SK-N-MC (cell line): ENCODE results near the gene NCKAP5.

Experiments
- DNase-seq: peaks from one replicate; pipeline ENCODE4 v3.0.0-alpha.2; 2011; ENCODE audit warnings: low read depth, low spot score
- H3K27ac ChIP-seq: fragments of 200-600 bp; sonication (generic); 2 replicates; pipeline ENCODE4 v1.5.1; 2016; ENCODE audit warnings: mixed run types
- H3K36me3 ChIP-seq: fragments of 200-600 bp; sonication (generic); 2 replicates; pipeline ENCODE4 v1.6.1; 2017; ENCODE audit warnings: antibody characterized with exemption, low read length, mixed read lengths; ENCODE audit not compliant: insufficient read depth
- H3K4me3 ChIP-seq: fragments of 200-600 bp; sonication (generic); 2 replicates; pipeline ENCODE4 v1.5.1; 2016
- H3K9ac ChIP-seq: fragments of 200-600 bp; sonication (generic); 2 replicates; pipeline ENCODE4 v1.8.0; 2017; ENCODE audit warnings: mixed run types, mixed read lengths; ENCODE audit not compliant: insufficient read length
- H3K9me3 ChIP-seq: fragments of 200-600 bp; sonication (generic); 2 replicates; pipeline ENCODE4 v1.6.1; 2017; ENCODE audit warnings: low read depth, mild to moderate bottlenecking, antibody characterized with exemption, low read length, moderate library complexity, mixed read lengths
- EZH2 ChIP-seq: fragments of 200-600 bp; sonication (generic); IDR thresholded peaks from one replicate; pipeline ENCODE4 v1.6.1; 2017; ENCODE audit warnings: antibody characterized with exemption
- FOXP2 ChIP-seq: optimal IDR thresholded peaks from 2 replicates; pipeline ENCODE3; 2011; ENCODE audit warnings: mild to moderate bottlenecking, moderate library complexity; ENCODE audit not compliant: insufficient read depth; ENCODE audit errors: extremely low read length, control extremely low read depth
- POLR2AphosphoS5 ChIP-seq: IDR thresholded peaks from 2 replicates; pipeline ENCODE4 v1.6.1; 2012; ENCODE audit warnings: mild to moderate bottlenecking, low read depth, low read length, borderline replicate concordance

Gene NCKAP5

DNA sequence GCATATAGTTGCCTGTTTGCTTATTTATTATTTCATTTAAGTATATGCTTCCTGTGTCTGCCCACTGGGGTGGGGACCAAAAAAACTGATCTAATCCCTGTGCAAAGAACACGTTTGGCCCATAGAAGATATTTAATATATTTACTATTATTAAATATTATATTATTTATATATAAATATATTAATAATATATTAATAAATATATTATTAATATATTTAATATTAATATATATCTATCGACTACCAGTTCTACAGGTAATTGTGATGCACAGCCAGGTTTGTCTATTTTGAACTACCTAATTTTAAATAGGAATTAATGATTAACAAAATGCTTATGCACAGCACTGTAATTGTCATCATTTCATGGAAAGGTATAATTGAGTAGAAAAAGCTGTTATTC, 609.4 kb downstream of the NCKAP5 start:
- no peak for TF ChIP-seq FOXP2
- no peak for TF ChIP-seq POLR2AphosphoS5
- no peak for TF ChIP-seq EZH2
- DNase-seq, result no peak
- Histone ChIP-seq H3K36me3 (no peaks in the 10 kb centered on the region), H3K4me3 (no peak overlapping the region), H3K9me3 (no peaks in the 10 kb centered on the region), H3K9ac (no peak overlapping the region), H3K27ac (no peak overlapping the region)

DNA sequence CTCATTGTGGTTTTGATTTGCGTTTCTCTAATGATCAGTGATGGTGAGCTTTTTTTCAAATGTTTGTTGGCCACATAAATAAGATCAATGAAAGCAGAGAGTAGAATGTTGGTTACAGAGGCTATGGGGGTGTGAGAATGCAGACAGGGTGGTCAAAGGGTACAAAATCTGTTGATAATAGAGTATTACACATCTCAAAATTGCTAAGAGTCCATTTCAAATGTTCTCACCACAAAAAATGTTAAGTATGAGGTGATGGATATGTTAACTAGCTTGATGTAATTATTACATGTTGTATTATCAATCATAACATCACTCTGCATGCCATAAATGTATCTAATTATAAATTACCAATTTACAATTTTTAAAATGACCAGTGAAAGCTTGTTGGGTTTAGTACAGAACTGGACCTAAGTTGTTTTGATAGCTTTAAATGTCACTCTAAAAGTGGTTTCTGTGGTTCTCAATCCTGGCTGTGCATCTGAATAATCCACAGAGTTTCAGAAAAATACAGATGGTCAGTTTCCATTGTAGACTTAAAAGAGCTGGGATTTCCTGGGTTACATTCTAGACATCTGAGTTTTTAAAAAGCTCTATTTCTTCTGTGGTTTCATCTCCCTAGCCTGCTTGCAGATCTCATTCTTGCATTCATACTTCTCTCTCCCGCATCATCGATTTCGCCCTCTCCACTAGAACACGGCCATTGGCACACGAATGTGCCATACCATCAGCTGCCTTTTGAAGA, 612.2 kb downstream of the NCKAP5 start:
- no peaks in the 10 kb centered on the region for H3K9me3 ChIP-seq
- H3K36me3 ChIP-seq, result no peaks in the 10 kb centered on the region
- H3K4me3 ChIP-seq, result no peak overlapping the region
- no peak for DNase-seq
- no peak overlapping the region for H3K9ac ChIP-seq
- no peak overlapping the region for H3K27ac ChIP-seq
- no peak for TF ChIP-seq FOXP2
- no peak for TF ChIP-seq POLR2AphosphoS5
- no peak for TF ChIP-seq EZH2

DNA sequence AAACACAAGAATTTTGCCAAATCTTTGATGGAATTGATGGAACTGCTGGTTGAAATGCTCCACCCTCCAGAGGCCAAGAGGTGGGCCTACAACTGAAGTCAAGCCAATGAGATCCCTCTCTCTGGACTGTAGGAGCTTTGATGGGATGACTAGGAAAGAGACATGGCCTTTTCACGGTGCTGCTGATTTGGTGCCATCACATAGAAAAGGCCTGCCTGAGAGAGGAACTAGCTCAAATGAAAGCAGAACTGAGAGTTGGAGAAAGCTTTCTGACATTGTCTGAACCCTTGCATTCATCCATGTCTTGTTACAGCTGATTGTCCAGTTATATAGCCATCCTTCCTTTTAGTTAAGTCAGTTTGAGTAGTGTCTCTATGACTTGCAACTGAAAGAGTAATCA, 614.5 kb downstream of the NCKAP5 start:
- DNase-seq, result no peak
- TF ChIP-seq FOXP2, result no peak
- TF ChIP-seq EZH2, result no peak
- TF ChIP-seq POLR2AphosphoS5, result no peak
- no peak overlapping the region for H3K27ac ChIP-seq
- H3K36me3 ChIP-seq, result no peaks in the 10 kb centered on the region
- H3K9me3 ChIP-seq, result no peaks in the 10 kb centered on the region
- H3K4me3 ChIP-seq, result no peak overlapping the region
- no peak overlapping the region for H3K9ac ChIP-seq

DNA sequence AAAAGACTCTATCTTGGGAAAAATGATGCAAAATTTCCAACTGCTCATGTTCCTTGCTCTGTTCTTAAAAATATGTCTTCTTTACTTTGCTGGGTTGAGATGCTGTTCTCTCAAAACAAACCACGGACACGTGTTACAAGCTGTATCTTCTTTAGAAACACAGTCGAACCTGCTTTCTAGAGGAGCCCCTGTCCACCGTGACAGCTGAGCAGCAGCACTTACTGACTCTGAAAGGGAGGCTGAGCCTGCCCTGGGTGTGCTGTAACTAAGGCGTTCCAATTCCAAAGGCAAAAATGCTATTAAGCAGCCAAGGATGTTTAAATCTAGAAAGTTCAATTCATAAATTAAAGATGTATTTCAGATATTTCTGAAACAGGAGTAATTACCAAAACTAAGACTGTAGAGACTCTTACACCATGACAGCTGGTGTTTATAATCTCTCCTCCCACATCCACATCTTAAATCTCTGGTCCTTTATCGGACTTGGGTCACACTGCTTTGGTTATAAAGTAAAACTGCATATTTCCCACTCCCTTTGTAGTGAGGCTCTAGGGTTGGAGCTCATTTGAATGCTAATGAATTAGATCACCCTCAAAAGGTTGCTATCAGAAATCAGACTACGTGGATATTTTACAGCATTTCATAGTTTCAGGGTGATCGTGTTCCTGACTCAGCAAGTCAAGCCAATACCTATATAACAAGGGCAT, 617.1 kb downstream of the NCKAP5 start:
- no peaks in the 10 kb centered on the region for H3K9me3 ChIP-seq
- no peak overlapping the region for H3K9ac ChIP-seq
- no peak overlapping the region for H3K27ac ChIP-seq
- TF ChIP-seq FOXP2, result no peak
- no peak for TF ChIP-seq POLR2AphosphoS5
- no peak overlapping the region for H3K4me3 ChIP-seq
- no peak for DNase-seq
- no peaks in the 10 kb centered on the region for H3K36me3 ChIP-seq

DNA sequence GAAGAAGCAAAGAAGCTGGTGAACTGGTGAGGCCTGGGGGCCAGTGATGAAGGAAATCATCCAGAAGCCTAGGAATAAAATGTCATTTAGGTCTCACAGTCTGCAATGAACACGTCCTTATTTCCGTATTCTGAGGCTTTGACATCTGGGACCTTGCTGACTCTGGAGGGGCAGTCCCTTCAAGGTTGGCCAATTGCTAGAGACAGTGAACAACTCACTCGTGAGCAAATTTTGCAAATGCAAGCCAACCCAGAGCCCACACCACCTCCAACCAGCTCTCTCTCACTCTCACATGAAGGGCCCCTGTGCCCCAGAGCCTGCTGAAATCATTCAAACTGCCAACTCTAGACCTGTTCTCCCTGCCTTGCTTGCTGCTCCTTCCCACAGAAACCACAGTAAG, 619.2 kb downstream of the NCKAP5 start:
- H3K36me3 ChIP-seq, result no peaks in the 10 kb centered on the region
- DNase-seq, result no peak
- H3K4me3 ChIP-seq, result no peak overlapping the region
- TF ChIP-seq POLR2AphosphoS5, result no peak
- no peak overlapping the region for H3K27ac ChIP-seq
- H3K9me3 ChIP-seq, result no peaks in the 10 kb centered on the region
- H3K9ac ChIP-seq, result no peak overlapping the region

DNA sequence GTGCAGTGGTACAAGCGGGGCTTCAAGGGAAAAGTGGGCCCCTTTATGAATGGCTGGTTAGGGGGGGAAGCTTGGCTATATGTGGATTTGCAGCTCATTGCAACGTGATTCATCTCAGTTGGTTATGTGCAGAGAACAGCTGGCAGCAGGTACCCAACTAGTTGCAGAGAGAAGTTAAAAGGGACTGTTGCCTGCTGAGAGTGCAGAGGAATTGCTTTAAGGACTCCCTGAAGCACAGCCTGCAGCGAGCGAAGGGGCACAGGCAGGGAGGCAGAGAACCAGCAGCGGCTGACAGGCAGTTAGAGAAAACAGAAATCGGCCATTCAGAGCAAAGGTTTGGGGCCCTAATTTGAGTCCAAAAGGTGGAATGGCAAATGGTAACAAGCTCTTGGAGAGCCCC, 620.1 kb downstream of the NCKAP5 start:
- H3K9ac ChIP-seq, result no peak overlapping the region
- TF ChIP-seq POLR2AphosphoS5 (no peak), FOXP2 (no peak)
- no peaks in the 10 kb centered on the region for H3K36me3 ChIP-seq
- H3K27ac ChIP-seq, result no peak overlapping the region
- H3K4me3 ChIP-seq, result no peak overlapping the region
- DNase-seq, result no peak
- no peaks in the 10 kb centered on the region for H3K9me3 ChIP-seq

DNA sequence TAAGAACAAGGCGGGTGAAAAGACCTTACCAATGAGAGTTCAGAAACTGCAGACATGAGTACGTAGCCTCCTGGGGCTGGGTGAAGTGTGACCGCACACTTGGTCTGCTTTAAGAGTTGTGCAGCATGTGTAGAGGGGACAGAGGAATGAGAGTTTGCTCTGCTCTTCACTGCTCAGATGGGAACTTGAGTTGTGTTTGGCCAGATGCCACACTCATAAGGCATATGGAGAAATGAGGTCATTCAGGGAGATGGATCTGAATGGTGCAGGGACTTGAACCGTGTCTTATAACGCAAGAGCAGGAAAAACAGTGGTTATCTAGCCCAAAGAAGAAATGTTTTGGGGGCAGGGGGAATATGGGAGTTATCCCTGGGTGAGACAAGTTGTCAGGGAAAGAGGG, 624.4 kb downstream of the NCKAP5 start:
- TF ChIP-seq FOXP2, result no peak
- TF ChIP-seq POLR2AphosphoS5, result no peak
- TF ChIP-seq EZH2, result no peak
- Histone ChIP-seq H3K4me3 (no peak overlapping the region), H3K9ac (no peak overlapping the region), H3K36me3 (no peaks in the 10 kb centered on the region), H3K9me3 (no peaks in the 10 kb centered on the region), H3K27ac (no peak overlapping the region)
- DNase-seq, result no peak

DNA sequence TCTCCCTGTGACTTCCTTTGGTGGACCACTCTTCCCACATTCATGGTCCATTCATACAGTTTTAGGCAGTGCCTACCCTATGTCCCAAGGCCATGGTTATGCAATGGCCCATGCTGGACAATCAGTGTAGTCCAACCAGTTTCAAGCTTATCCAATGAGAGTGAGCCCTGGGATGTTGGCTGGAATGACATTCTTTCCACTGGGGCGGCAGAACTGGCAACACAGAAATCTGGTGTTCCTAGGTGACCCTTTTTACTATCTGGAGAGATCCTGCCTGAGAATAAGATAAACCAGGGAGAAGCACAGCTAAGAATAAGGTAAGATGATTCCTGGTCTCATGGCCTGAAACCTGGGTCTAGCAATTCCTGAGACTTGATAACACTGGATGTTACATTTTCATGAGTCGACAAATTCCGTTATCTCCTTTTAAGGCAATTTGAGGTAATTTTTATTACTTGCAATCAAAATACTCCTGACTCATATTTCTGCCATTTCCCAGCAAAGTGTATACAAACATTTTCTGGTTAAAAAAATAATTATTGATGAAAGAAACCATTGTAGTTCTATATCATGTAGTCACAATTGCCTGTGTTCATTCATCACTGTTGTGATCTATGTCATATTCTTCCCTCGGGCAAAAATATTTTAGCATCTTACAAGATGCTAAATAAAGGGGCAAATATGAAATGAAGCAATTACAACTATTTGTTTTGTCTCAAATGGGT, 626.8 kb downstream of the NCKAP5 start:
- Histone ChIP-seq H3K27ac (no peak overlapping the region), H3K9me3 (no peaks in the 10 kb centered on the region), H3K4me3 (no peak overlapping the region), H3K36me3 (no peaks in the 10 kb centered on the region), H3K9ac (no peak overlapping the region)
- DNase-seq, result no peak
- TF ChIP-seq EZH2 (no peak), FOXP2 (no peak), POLR2AphosphoS5 (no peak)

DNA sequence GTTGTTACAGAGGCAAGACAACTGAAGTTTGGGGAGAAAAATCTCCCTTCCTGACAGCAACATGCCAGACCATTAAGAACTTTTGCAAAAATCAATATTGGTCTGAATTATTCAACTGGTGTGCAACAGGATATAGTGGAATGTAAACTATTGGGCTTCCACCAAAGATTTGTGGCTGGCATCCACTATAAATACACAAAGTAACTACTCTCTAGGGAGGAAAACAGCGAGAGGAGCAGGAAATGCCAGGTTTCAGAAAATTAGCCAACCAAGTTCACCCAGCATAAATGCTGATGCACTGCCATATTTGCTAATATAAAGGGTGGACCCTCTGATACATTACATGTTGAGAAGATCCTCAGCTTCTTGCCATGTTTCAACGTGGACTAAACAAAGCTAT, 630.6 kb downstream of the NCKAP5 start:
- DNase-seq, result peak; percentile 75
- peak overlapping the region; percentile 32 for H3K4me3 ChIP-seq
- no peaks in the 10 kb centered on the region for H3K9me3 ChIP-seq
- peak overlapping the region; percentile 61 for H3K27ac ChIP-seq
- TF ChIP-seq EZH2 (no peak), FOXP2 (peak; percentile 92), POLR2AphosphoS5 (no peak)
- H3K9ac ChIP-seq, result no peak overlapping the region
- H3K36me3 ChIP-seq, result no peaks in the 10 kb centered on the region
